DLD1 (cell line): Measurements from ENCODE around the gene ITGAE.
"Not testable (repeated sequence)": the region's sequence is repeated elsewhere in the genome, so short reads cannot be mapped to it uniquely, and the experiment has no call there.

Experiments
- in situ Hi-C: cut with HindIII; loops from 2 replicates; pipeline ENCODE4 v1.10.0; 2017; ENCODE audit warnings: low sequenced_read_pairs

Gene ITGAE

GRCh38 chr17:3796110-3796821, 4.7 kb downstream of the ITGAE start:
- in situ Hi-C loops = no loop called here

DNA sequence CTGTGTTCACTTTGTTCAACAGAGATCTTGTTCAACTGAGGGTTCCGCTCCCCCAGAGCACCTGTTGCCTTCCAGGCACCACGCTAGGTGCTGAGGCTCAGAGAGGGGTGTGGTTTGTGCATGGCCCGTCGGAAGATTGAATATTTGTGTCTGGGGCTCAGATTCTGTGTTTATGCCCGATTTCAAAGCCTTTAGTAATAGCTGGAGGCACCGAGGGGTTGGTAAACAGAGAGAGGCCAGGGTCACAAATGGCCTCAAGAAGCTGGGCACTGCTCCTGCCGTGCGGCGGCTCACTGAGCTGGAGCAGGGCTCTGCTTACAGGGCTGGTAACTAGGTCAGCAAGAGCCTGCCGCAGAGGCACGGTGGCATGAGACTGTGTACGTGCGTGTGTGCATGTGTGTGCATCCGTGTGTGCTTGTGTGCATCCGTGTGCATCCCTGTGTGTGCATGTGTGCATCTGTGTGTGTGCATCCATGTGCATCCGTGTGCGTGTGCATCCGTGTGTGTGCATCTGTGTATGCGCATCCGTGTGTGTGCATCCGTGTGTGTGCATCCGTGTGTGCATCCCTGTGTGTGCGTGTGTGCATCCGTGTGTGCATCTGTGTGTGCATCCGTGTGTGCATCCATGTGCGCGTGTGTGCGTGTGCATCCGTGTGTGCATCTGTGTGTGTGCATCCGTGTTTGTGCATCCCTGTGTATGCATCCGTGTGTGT, 5.4 kb downstream of the ITGAE start:
- in situ Hi-C loops = no loop called here

GRCh38 chr17:3794557-3795389, 6.2 kb downstream of the ITGAE start:
- in situ Hi-C loops = no loop called here

DNA sequence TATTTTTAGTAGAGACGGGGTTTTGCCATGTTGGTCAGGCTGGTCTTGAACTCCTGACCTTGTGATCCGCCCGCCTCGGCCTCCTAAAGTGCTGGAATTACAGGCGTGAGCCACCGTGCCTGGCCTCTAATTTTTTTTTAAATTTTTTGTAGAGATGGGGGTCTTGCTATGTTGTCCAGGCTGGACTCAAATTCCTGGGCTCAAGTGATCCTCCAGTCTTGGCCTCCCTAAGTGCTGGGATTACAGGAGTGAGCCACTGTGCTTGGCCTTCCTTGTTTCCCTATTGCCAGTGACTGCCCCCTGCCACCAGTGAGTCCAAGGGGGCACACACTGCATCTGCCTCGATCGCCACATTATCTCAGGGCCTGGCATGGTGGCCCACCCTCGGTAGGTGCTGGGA, 6.8 kb downstream of the ITGAE start:
- in situ Hi-C loops = not testable (repeated sequence)

DNA sequence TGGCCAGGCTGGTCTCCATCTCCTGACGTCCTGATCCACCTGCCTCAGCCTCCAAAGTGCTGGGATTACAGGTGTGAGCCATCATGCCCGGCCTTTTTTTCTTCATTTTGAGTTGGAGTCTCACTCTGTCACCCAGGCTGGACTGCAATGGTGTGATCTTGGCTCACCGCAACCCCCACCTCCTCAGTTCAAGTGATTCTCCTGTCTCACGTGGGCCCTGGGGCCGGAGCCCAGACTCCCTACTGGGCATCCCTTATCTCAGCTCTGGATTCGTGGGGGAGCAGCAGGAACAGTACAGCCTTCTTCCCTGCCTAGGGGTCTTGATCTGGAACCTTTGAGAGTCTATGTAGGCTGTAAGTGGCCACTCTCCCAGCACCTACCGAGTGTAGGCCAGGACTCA, 7.7 kb downstream of the ITGAE start:
- in situ Hi-C loops = not testable (repeated sequence)

- in situ Hi-C loops = no loop called here
These were observed 8.5 kb downstream of the ITGAE start for GRCh38 chr17:3792481-3792880.

DNA sequence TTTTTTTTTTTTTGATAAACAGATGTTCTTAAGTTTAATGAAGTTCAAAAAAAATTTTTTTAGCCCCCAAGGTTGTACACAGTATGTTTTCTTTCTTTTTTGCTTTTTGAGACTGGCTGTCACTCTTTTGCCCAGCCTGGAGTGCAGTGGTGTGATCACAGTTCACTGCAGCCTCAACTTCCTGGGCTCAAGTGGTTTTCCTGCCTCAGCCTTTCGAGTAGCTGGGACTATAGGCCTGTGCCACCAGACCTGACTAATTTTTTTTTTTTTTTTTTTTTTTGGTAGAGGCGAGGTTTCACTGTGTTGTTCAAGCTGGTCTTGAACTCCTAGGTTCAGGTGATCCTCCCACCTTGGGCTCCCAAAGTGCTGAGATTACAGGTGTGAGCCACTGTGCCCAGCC, 12.8 kb downstream of the ITGAE start:
- in situ Hi-C loops = no loop called here

DNA sequence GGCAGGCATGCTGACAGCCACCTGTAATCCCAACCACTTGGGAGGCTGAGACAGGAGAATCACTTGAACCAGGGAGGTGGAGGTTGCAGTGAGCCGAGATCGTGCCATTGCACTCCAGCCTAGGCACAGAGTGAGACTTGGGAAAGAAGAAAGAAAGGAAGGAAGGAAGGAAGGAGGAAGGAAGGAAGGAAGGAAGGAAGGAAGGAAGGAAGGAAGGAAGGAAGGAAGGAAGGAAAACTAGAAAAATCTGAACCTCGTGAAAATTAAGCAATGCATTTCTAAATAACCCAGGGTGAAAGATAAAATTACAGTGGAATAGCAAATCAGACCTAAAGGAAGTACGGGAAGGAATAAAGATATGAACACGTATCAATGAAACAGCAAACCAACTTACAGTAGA, 15.7 kb downstream of the ITGAE start:
- in situ Hi-C loops = not testable (repeated sequence)

GRCh38 chr17:3782751-3783150, 18.2 kb downstream of the ITGAE start:
- in situ Hi-C loops = no loop called here

DNA sequence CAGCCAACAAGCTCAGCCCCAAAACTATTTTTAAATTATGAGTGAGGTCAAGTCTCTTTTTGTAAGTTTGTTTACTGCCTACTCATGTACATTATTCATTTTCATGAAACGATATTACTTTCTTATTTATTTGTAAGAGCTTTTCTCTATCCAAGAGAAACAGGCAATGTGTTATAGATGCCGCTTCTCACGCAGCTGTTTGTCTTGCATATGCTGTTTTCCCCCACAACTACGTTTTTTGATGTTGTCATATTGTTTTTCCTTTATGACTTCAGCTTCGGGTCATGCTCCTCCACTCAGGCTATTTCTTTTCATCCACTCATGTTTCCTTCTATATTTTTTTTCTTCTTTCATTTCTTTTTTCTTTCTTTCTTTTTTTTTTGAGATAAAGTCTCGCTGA, 20.0 kb downstream of the ITGAE start:
- in situ Hi-C loops = no loop called here

DNA sequence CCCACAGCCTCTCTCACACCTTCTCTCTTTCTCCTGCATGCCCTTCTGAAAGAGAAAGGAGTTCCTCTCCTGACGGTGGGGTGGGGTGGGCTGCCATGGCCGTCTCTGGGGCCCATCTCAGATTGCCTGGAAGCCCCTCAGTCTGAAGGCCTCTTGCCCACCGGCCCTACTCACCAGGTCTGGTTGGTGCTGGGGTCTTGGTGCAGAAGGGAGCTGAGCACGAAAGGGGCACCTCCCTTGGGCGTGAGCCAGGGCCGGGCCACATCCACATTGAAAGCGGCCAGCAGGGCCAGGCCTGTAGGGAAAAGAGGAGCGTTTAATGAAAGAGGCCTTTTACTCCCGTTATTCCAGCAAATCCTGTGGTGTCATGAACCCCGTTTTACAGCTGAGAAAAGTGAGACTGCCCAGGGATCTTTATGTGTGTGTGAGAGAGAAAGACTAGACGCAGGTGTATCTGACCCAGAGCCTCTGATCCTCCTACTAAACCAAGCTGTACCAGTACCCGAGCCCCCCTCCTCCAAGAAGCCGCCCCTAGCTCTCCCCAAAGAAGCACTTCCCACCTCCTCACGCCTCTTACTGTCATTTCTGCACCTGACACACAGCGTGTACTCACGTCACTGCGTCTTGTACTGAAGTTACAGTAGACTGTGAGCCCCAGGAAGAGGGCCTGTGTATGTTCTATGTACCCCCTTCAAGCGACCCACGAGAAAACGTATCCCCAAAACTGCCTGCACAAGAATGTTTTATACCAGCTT, 23.4 kb downstream of the ITGAE start:
- in situ Hi-C loops = no loop called here

DNA sequence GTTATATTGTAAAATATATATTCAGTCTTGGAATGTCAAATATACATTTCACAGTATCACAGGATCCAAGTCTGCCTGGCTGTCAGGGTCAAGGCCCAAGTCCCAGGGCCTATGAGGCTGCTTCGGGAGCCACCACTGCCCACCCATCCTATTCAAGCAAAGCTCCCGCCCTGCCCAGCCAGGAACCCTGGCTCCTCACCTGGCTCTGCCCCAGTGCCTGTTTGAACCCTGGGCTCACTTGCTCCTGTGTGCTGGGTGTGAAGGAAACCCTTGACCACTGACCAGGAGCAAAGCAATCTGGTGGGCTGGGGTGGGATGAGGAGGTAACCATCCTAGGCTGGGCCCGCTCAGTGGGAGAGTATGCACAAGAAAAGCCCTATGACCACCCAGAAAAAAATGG, 27.0 kb downstream of the ITGAE start:
- in situ Hi-C loops = no loop called here

- in situ Hi-C loops = no loop called here
These were observed 27.5 kb downstream of the ITGAE start for GRCh38 chr17:3773511-3773910.

DNA sequence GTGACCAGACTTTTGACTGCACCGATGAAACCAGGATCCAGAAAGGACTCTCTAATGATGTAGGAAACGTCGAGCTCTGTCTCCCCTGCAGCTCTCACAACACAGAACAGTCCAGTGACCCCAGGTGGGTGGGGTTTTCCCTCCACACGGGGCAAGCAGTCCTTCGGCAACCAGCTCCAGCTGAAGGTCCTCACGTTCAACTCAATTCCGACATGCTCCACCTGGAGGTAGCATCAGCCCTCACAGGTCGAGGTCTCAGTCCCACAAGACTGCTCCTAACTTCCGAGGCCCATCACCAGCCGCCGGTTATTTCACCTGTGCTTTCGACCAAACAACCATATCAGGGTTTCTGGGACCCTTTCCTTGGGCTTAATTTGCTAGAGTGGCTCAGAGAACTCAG, 28.2 kb downstream of the ITGAE start:
- in situ Hi-C loops = no loop called here

DNA sequence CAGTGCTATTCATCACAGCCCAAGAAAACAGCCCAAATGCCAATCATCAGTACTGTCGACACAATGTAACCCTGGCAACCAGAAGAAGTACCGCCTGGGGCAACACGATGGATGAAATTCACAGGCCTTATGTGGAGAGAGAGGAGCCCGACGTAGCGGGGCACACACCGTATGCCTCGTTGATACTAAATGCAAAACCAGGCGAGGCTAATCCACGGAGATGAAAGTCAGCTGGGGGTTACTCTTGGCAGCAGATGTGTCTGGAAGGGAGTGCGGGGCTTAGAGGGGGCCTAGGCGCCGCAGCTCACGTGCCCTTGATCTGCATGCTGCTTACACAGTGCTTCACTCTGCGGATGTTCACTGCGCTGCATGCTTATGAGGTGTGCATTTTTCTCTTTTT, 29.8 kb downstream of the ITGAE start:
- in situ Hi-C loops = no loop called here

DNA sequence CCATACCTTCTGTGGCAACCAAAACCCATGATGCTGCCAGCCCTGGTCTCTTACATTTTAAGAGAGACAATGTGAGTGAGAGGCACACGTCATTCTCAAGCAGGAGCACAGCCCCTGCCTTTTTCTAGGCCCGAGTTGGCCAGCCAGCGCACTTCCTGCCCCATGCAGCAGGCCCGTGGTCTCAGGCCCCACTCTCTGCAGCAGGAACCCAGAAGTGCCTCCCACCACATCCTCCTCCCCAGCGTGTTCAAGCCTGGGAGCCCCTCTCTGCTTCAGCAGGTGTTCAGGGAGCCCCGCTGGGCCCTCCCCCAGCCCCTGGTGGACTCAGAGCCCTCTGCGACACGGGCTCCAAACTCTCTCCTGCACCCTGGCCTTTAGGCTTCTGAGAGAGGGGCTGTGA, 30.5 kb downstream of the ITGAE start:
- in situ Hi-C loops = no loop called here

DNA sequence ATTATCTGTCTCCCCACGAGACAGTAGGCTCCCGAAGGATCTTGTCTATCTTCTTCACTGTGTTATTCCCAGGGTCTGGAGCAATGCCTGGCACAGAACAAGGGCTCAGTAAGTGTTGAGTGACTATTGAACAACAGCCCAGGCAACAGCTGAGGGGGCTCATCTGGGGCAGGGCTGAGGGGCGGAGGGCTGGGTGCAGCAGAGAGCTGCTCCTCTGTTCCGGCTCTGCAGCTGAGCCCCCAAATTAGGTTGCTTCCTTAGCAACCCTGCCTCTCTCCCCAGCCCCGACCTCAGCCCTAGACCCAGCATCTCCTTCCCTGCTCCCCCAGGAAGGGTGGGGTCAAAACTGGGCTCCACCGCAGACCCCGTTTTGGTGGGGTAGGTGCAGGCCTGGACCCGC, 32.2 kb downstream of the ITGAE start:
- in situ Hi-C loops = no loop called here

- in situ Hi-C loops = no loop called here
These were observed 32.6 kb downstream of the ITGAE start for GRCh38 chr17:3768341-3768740.

DNA sequence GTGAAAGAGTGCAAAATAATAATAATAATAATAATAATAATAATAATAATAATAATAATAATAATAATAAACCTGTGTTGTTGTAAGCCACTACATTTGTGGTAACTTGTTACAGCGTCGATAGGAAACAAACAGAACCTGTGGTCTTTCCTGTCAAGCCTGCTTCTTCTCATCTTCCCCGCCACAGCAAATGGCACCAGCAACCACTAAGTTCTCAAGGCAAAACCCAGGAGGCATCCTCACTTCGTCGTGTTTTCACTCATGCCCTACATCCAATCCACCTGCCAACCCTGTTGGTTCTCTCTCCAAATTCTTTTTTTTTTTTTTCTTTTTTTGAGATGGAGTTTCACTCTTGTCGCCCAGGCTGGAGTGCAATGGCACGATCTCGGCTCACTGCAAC, 34.2 kb downstream of the ITGAE start:
- in situ Hi-C loops = no loop called here

- in situ Hi-C loops = no loop called here
These were observed 35.0 kb downstream of the ITGAE start for GRCh38 chr17:3765981-3766380.

GRCh38 chr17:3763777-3764170, 37.2 kb downstream of the ITGAE start:
- in situ Hi-C loops = no loop called here
